Stimulated activated CD4-positive, alpha-beta T cell treated with anti-CD3 and anti-CD28 coated beads, TNF-alpha, amount 100 ng/mL, for 24 hours (primary cell): Measurements from ENCODE around the gene ELFN1.
A peak's percentile ranks its signal among the peaks of the same experiment; 100 is the strongest.

ENCODE experiments used
- DNase-seq, 3 experiments: peaks; one replicate each; pipeline ENCODE4 v3.0.0-alpha.2; 2020; ENCODE audit warnings: low read depth in 3 of 3

The ELFN1 gene

DNA sequence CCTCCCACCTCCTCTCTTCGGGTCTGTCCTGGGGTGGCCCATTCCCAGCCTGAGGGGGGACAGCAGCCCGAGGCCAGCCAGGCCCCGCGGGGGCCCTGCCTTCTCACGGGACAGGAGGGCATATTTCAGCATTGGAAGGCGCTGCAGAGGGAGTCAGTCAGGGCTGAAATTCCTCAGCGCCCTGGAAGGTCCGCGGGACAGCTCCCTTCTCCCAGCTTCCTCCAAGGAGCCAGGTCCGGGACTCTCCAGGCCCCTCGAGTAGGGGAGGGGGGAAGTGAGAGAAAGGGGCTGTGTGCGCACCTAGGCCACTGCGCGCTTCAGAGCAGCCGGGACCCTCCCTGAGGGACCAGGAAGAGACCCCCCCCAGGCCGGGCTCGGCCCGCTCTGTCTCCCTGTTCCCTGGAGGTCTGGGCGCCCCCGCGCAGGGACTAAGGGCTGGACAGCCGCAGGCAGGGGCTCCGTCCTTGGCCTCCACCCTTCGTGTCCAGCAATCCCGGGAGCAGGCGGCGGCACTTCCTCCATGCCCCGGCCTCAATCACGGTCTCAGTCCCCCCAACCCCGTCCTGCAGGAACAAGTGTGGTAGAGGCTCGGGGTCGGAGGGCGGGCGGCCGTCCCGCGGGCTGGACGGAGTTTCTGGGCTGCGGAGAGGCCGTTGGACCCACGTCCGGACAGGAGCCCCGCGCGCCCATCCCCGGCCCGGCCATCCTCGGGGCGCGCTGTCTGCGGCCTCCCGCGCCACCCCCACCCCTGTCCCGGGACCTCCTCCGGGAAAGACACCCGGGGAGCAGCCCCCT lies 6.0 kb upstream of the ELFN1 start:
- DNase-seq = no peak

DNA sequence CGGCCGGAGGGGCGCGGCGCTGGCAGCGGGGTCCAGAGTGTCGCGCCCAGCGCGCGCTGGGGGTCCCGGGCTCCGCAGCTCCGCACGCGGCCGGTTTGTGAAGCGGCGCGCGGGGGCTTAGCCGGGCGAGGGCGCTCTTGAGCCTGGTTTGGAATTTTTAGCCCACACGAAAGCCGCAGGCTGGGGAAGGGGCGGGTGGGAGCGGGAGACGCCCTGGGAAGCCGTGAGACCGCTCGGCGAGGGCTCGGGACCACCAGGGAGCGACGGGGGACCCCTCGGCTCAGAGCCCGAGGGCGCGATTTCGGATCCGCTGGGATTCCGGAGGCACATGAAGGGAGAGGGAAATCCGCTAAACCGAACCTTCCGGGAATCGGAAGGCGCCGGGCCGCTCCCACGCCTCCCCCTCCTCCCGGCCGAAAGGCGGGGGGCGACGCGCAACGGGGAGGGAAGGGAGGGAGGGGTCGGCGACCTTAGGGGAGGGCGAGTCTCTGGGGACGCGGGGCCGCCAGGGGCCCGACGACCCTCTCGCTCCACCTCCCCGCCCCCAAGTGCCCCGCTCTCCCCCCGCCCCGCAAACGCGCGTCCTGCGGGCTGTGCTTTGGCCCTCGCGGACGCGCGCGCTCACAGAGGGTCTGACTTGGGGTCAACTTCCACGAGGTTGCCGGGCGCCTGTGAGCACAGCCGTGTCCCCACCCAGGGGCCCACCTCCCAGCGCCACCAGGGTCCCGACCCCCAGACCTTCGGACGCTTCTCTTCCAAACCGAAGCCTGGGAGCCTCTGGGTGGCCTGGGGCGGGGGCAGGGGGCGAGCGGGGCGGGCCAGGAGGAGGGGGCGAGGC lies 5.1 kb upstream of the ELFN1 start:
- DNase-seq = peak; percentile 17 to 59 (median 19)

DNA sequence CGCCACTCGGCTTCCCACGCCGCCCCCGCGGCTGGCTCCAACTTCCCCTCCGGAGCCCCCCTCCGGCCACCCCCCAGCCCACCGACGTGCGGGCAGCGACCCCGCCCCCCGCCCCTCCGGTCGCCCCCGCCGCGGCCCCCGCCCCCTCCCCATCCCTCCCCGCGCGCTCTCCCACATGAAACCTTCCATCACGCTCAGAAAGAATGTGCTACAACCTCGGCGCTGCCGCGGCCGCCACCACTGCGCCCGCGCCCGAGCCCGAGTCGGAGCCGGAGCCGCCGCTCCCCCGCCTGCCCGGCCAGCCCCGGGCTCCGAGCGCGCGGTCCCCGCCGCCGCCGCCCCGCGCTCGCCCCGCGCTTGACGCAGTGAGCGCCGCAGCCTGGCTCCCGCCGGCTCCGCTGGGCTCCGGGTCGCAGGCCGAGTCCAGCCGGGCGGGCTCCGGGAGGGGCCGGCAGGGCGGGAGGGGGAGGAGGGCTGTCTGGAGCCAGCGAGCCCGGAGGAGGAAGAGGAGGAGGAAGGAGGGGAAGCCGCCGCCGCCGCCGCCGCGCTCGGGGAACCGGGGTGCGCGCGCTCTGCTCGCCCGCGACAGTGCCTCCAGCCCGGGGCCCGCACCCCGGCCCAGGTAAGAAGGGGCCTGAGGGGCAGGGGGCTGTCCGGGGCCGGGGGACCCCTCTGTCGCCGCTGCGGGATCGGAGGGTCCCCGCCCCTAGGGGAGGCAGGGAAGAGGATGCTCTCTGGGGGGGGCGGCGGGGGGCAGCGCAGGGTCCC lies 4.3 kb upstream of the ELFN1 start:
- no peak for DNase-seq

GRCh38 chr7:1666317-1666822 lies 3.7 kb upstream of the ELFN1 start:
- no peak for DNase-seq

DNA sequence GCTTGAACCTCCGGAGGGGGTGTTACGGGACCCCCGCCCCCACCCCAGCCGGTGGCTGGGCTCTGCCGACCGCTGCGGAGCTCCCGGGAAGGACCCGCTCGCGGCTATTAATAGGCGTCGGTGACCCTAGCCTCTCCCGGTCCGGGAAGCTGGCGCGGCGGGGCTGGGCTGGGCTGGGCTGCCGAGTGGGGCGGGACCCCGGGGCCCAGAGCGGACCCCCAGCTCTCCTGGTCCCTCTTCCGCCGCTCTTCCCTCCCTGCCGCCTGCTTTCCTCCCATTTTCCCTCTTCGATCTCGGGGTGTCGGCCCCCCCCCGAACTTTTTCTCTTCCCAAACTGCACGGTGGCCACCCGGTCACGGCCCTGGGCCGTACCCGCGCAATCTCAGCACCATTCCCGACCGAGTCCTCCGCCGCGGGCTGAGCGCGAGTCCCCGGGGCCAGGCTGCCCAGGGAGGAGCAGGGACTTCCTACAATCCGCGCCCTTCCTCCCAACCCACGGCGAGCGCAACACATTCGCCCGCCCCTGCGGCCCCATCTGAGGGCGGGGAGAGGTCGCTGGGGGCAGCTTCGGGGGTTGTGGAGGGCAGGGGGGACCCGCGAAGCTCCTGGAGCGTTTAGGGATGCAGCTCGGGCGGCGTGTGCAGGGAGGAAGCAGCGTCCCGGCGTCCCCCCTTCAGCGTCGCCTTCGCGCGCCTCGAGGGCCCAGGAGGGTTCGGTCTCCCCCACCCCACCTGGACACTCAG lies 3.1 kb upstream of the ELFN1 start:
- no peak for DNase-seq

DNA sequence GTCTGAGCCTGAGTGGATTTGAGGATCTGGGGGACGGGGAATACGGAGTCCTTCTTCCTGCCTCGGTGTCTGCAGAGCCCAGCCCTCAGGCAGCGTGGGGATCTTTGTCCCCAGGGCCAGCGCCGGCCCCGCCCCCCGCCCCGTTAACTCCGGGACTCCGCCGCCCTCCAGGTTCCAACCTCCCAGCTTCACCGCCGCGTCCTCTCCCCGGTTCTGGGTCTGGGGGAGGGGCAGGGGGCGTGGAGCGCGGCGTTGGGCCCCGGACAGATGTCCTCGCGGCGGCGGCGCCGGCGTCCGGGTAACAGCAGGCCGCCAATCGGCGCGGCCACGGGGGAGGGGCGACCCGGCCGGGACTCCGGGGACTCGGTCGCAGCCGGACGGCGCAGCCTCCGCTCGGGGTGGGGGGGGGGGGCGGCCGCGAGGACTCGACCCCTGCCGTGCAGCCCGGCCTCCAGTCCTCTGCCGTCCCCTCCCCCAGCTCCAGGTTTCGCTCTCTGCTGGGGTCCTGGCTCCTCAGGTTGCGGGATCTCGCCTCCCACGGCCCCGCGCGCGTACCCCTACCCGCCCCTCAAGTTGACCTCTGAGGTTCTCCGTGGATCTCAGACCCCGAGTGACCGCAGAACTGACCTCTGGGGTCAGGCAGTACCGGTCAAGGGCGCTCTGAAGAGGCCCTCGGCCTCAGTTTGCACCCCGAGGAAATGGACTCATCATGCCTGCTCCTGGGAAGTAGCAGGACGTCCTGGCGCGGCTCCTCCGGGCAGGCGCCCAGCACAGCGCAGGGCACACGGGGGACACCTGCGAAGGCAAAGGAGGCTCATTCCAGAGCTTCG lies 2.3 kb upstream of the ELFN1 start:
- DNase-seq = no peak

DNA sequence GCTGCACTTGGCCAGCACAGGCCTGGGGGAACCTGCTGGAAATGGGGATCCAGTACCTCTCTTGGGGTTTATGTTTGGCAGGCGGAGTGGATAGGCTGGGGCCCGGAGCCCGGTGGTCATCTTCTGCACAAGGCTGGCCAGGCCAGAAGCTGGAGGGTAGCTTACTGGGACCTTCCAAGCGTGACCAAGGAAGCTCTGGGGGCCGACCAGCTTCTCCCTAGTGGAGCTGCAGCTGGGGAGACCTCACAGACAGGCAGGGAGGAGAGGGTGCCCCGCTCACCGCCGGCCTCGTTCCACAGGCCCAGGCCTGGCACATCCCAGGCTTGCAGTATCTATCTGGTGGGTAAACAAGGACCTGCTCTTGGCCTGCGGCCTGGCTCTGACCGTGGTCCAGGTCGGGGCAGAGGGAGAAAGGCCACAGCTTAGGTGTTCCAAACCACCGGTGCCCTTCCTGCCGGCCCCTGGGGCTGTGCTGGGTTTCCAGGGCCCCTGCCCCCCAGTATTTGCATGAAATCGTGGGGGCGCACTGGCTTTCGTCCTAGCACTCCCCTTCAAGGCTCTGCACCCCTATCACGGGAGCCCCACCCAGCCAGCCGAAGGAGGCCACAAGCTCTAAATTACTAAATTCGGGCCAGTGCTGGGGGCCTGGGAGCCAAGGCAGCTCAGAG lies 1.5 kb upstream of the ELFN1 start:
- no peak for DNase-seq

- DNase-seq = no peak
Observed at GRCh38 chr7:1669064-1669951, 769 bp upstream of the ELFN1 start.

GRCh38 chr7:1670894-1671593 lies 967 bp downstream of the ELFN1 start:
- DNase-seq = no peak

DNA sequence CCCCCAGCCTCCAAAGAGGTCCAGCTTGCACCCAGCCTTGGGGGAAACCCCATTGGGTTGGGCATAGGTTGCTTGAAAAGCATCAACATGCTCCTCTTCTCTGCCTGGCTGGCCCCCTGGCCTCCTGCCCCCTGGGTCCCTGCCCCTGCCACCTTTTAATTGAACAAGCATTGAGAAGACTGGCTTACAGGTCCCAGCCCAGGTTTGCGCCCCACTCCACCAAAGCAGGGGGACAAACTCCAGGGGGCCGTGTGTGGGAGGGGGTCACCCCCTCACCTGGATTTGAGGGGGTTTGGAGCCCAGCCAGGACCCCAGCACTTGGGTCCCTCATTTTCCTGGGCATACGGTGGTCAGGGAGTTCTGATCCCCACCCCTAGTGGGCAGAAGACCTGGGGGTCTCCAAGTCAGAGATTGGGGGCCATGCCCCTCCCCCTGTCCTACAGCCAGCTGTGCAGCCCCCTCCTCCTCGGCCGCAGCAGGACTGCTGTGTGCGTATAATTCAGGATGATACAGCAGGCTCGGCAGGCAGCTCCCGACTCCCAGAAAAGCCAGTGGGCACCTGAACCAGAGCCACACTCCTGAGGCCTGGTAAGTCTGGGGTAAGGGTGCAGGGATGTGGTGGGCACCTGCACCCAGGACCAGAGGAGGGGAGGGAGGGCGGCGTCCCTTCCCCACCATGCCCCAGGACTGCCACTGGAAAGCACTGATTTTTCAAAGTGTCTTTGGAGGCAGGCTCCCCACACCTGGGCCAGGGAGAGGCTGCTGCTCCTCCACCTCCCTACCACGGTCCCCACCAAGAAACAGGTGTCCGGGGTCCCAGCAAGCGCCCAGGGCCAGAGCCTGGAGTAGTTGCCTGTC lies 1.7 kb downstream of the ELFN1 start:
- no peak for DNase-seq

- DNase-seq = no peak
Observed at GRCh38 chr7:1672851-1673486, 2.9 kb downstream of the ELFN1 start.

DNA sequence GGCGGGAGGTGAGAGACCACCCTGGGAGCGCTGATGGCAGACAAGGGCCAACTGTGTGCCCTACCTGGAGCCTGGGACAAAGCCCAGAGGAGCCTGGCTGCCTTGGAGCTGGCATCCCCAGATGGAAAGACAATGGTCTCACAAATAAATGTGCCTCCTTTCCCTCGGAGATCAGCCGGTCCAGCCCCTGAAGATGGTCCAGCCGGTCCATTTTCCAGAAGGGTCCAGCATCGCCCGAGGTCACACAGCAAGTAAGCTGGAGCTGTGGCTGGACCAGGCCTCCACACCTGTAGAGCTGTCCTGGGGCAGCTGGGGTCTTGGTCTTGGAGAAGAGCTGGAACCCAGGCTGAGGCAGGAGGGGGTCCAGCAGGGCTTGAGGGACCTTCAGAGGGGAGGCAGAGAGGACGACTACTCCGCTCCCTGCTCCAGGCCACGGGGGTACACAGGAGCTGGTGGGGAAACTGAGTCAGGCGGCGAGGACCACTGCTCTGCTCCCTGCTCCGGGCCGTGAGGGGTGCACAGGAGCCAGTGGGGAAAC lies 3.6 kb downstream of the ELFN1 start:
- no peak for DNase-seq

DNA sequence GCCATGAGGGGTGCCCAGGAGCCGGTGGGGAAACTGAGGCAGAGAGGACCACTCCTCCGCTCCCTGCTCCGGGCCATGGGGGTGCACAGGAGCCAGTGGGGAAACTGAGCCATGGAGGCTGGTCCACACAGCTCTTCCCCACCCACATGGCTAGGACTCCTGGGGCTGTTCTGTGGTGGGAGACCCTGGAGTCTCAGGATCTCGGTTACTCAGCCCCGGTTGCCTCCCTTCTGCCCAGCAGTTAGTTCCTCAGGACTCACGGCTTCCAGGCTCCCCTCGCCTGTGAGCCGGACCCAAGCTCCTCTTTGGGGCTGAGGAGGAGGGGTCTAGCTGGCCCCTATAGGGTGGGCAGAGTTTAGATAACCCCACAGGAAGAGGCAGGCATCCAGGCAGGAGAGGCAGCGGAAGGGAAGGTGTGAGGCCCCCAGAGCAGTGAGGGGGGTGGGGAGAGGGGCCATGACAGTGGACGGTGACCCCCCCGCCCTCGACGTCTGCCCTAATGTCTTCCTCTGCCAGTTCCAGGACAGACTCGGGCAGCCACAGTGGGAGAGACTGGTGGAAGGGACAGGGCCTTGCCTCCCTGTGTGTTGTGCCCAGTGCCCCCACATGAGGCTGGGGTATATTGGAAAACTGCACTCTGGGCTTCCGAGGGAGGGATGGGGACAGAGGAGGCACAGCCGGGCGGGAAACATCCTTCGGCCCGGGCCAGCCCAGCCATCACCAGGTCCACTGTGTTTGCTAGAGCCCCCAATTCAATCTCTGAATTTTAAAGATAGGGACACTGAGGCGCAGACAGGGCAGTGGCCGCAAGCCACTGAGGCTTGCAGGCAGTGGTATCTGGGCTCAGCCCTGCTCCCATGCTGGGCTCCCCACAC lies 4.3 kb downstream of the ELFN1 start:
- DNase-seq = no peak

DNA sequence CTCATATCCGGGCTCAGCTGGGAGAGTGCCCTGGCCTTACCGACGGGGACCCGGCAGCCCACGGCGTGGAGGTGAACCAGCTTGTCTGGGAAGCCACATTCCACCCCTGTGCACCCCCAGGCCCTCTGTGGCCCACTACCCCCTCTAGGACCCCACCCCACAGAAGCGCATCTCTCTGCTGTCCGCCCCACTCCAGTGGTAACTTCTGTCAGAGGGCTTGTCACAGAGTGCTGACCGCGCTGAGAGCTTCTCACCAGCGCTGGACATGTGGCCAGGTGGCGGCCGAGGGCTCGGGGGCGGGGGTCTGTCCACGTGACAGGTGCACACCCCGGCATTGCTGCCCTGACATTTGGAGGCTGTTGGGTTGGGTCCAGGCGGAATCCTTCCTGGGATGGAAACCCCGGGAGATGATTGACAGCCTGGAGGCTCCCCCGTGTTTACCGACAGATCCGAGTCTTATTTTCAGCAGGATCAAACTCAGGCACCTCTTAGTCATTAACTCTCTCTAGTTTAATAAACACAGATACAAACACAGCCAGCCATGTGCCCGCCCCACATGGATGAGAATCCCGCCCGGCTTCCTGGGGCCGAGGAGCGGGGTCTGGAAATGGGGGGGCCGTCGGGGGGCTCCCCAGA lies 5.1 kb downstream of the ELFN1 start:
- DNase-seq = no peak
